Esophagus muscularis mucosa (tissue), 4 donors: ENCODE measurements around the gene NRXN3.

ENCODE experiments used
- EP300 ChIP-seq: sonication (generic); formaldehyde crosslinking; IDR thresholded peaks from one replicate; pipeline ENCODE4 v1.6.1; 2017; ENCODE audit warnings: antibody characterized with exemption
- POLR2A ChIP-seq: fragments of 450-650 bp; IDR thresholded peaks from one replicate; pipeline ENCODE4 v1.6.1; 2017; ENCODE audit warnings: antibody characterized with exemption, moderate library complexity, mild to moderate bottlenecking, low read depth
- POLR2AphosphoS5 ChIP-seq, 2 donors: sonication (generic); formaldehyde crosslinking; IDR thresholded peaks; one replicate each; pipeline ENCODE4 v1.6.1; 2017; ENCODE audit warnings: antibody characterized with exemption in 2 of 2
- TF ChIP-seq, protein P1 (sequence below), 3 experiments: fragments of 200-600 bp in 2 of 3; fragments of 450-650 bp in 1 of 3; sonication (generic) in 2 of 3; IDR thresholded peaks; one replicate each; pipeline ENCODE4 v1.5.1; 2017 to 2019; ENCODE audit warnings: antibody characterized with exemption in 3 of 3, mild to moderate bottlenecking in 2 of 3, moderate library complexity in 1 of 3

DNA sequence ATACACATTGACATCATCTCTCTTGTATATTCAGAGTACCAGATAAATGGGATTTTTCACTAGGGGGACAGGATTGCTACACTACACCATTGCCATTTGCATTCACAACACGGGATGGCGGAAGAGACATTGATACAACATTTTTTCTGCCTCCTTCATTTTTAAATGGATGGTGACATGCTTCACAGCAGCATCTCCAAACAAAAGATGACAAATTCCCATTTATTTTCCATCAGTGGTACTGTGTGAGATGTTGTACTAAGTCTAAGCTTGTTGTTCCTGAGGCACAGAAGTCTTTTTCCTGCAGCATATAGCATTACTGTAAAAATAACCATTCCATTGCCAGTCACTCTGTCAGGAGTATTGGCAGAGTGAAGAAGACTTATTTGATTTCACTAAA lies 912.7 kb downstream of the NRXN3 start:
- TF ChIP-seq, protein P1, sequence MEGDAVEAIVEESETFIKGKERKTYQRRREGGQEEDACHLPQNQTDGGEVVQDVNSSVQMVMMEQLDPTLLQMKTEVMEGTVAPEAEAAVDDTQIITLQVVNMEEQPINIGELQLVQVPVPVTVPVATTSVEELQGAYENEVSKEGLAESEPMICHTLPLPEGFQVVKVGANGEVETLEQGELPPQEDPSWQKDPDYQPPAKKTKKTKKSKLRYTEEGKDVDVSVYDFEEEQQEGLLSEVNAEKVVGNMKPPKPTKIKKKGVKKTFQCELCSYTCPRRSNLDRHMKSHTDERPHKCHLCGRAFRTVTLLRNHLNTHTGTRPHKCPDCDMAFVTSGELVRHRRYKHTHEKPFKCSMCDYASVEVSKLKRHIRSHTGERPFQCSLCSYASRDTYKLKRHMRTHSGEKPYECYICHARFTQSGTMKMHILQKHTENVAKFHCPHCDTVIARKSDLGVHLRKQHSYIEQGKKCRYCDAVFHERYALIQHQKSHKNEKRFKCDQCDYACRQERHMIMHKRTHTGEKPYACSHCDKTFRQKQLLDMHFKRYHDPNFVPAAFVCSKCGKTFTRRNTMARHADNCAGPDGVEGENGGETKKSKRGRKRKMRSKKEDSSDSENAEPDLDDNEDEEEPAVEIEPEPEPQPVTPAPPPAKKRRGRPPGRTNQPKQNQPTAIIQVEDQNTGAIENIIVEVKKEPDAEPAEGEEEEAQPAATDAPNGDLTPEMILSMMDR (IDR thresholded peaks at IDR 0.05), result no peak
- TF ChIP-seq POLR2A (no peak), POLR2AphosphoS5 (IDR thresholded peaks at IDR 0.05) (no peak), EP300 (no peak)
